GM18870 (cell line): ENCODE measurements around the gene ATP10A.
"Not testable (repeated sequence)": the region's sequence is repeated elsewhere in the genome, so short reads cannot be mapped to it uniquely, and the experiment has no call there.

Experiments
- ATAC-seq: cut with Tn5 transposase; IDR thresholded peaks from one replicate; pipeline ENCODE4 v1.9.1; 2021; ENCODE audit warnings: moderate library complexity; ENCODE audit not compliant: unreplicated experiment

ATP10A gene

DNA sequence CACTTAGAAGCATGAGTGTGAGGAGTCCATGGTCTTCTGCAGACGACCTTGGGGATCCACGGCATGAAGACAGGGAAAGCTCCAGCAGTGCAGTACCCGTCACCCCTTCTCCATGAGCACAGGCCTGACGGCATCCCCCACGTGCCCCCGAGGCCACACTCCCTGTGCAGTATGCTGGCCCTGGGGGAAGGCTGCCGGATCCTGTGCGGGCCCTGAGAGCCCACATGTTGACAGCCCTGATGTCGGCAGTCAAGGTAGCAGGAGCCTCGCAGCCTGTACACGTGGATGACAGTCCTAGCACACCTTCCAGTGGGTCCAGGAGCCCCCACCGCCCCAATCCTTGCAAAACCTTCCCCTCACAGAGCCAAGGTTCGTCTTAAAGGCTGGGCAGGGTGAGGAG lies 195.3 kb downstream of the ATP10A start:
- no peak for ATAC-seq

DNA sequence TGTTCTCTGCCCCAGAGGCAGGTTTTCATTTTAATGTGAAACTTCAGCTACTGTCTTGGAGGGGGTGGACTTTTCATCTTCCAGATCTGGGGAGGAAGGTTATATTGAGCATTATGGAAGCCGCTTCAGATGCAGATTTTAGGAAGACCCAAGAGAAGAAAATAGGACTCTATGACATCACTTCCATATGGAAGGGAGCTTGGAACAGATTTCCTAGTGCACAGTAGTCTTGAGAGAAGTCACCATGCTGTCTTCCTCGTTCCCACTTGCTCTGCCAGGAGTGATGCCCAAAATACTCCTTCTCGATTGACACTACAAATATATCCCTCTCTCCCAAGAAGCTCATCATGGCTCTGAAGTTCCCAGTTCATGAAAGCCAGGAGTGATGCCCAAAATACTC lies 197.2 kb downstream of the ATP10A start:
- ATAC-seq, result no peak

DNA sequence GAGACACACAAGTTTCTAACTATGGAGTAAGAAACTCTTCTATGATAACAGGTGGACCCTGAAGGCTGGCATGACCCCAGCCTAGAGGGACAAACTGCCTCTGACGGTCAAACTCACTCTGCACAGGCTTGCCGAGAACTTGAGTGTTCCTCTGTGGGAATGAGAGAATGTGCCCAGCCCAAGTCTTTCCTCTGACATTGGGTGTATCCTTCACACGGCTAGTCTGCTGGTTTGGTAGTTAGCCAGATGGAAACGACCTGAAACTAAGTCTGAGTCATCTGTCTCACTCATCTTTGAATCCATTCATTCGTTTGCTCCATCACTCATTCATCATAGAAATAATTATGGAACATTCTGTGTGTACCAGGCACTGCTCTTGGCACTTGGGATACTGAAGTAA lies 198.4 kb downstream of the ATP10A start:
- no peak for ATAC-seq

DNA sequence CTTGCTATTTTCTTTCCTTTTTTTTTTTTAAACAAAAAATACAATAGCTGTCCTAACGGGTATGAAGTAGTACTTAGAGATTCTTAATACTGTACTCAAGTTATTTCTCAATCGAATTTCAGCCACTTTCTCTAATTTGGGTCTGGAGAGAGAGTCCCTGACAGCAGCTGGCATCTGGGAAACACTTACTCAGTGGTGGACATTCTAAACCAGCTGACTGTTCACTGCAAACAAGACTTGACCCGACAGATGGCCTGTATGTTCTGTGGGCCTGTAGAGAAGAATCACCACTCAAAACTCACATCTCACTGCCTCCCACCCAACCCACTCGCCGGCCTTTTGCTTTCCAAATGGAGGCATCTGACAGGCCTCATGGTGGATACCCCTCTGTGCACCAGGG lies 199.6 kb downstream of the ATP10A start:
- ATAC-seq, result no peak

DNA sequence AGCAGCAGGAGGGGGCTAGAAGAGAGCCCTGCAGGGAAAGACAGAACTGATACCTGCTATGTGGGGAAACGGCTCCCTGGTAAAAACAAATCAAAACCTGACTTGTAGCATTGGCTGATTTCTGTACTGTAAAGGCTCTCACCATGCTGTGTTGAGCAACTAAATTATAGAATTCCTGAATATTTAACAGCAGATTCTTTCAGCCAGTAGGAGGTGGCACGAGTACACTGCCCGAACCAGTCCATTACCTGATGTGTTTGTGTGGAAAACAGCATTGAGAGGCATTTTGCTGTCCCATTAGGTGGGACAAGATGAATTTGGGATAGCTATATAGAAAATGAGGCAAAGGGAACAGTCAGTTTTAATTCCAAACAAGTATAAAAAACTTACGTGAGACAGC lies 201.2 kb downstream of the ATP10A start:
- no peak for ATAC-seq

DNA sequence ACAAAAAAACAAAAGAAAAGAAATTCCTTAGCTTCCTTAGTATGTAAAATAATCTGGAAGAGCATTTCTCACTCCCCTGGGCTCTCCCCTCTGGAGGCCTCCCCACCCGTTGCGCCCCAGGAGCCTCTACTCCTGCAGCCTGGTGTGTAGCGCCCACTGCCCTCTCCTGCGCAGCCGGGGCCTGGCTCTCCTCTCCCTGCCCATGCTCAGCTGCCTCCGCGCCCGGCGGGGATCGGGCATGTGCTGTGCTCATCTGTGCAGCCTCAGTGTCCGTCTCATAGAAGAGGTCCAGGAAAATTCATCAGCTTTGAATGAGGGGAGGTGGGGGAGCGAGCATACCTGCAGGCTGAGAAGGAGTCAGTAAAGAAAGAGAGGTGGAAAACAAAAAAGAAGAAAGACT lies 203.9 kb downstream of the ATP10A start:
- no peak for ATAC-seq

DNA sequence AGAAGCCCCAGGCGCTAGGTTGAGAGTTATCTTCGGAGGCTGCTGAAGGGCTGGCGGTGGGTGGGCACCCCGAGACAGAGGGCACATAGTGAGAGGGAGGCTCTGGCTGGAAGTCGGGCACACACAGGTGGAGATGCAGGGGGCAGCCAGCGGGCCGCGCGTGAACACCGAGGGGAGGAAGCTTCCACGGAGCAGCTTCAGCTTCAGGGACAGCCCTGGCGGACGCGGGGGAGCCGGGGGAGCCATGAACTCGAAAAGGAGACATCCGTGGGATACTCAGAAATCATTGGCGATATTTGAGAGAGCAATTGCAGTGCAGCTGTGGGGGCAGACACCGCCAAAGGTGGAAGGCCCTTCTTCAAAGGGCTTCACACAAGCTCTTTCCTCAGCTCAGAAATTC lies 204.6 kb downstream of the ATP10A start:
- no peak for ATAC-seq

DNA sequence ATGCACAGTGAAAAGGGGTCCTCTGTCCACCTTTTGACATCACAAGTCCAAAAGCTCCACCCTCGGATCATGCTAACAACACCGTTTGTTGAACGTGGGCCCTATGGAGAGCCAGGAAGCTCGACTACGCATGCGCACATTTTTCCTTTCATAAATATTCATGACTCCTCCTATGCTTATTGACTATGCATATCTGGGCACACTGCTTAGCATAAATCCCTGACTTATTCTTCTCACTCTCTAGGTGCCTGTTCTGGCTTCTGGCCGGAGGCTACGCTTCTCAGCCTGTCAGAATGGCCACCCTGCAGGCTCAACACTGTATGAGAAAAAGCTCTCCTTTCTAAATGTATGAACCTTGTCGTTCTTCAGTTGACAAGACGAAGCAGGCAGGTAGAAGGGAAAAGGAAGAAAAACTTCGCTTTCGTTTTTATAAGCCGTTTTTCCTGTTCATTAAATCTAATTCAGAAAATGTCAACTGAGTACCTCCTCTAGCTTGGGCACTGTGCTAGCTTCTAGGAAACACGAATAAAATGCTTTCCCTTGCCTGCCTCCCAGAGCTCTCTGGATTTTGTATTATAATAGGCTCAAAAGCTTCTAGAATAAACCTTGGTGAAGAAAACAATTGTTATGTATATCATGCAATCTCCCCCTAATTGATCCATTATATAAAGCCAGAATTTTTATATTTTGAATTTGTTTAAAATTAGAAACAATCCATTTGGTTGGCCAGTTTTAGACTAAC lies 207.7 kb downstream of the ATP10A start:
- ATAC-seq, result no peak

DNA sequence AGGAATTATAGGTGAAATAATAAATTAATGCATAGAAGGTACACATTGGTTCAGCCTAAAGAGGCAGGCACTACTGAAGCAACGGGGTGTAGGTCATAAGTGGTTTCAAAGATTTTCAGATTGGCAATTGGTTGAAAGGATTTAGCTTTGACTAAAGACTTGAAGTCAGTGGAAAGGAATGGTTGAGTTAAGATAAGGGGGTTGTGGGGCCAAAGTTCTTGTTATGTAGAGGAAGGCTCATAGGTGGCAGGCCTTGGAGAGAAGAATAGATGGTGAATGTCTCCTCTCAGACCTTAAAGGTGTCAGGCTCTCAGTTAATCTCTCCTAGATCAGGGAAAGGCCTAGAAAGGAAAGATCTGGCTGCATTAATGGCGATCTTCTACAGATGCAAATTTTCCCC lies 209.8 kb downstream of the ATP10A start:
- ATAC-seq, result no peak

DNA sequence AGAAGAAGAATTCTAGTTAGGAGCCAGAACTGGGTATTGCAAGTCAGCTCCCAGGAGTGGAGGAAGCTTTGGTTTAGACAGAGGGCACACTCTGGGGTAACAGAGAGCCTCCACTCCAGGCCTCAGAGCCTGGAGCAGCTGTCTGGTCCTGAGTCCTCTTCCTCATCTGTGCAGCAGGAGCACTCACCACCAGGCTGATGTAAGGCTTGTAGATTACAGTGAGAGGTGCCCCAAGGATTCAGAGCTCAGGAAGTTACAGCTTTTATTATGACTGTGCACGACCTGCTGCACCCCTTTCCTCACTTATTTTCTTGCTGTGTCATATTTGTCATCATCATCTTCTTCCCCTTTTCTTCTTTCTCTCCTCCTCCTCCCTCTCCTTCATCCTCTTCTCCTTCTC lies 210.4 kb downstream of the ATP10A start:
- no peak for ATAC-seq

DNA sequence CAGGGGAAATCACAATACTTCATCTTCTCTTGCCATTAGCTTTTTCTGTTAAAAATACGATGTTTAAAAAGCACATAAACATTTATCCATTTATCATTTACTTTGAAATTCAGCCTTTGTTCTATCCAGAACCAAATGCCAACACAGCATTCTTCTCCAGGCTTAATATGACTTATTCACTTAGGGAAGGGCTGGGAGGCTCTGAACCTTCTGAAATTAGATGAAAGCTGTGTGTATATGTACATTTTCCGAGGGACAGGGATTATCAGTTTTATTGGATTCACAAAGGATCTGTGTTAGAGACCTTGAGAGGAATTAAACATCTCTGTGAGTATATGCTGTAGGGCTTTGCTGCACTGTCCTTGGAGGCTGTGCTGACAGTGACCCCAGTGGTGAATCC lies 213.7 kb downstream of the ATP10A start:
- no peak for ATAC-seq

DNA sequence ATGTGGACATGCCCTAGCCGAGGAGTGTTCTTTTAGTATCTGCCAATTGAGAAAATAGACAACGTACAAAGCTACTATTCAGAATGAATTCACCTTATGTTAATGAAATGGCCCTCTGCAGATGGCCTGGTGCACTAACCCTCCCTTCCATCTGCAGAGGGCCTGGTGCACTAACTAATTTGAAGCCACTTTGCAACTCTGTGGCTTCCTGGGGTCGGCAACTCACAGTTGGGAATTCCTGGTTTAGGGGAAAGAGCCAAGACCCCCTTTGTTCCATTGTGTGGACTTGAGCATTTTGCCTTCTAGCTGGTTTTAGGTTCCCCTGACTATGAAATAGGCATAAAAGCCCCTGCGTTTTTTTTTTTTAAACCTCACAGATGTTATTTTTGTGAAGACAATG lies 220.0 kb downstream of the ATP10A start:
- no peak for ATAC-seq

DNA sequence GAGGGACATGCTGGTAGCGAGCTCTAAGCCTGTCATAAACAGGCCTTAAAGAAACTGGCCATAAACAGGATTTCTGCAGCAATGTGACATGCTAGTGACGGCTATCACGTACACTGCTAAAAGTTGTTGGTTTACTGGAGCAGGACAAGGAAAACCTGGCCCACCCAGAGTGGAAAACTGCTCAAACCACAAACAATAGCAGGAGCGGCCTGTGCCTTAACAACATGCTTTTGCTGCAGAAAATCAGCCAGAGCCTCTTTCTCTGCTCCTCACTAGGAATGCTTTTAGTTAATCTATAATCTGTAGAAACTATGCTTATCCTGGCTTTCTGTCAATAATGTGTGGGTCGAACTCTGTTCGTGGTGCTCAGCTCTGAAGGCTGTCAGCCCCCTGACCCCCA lies 221.4 kb downstream of the ATP10A start:
- no peak for ATAC-seq

DNA sequence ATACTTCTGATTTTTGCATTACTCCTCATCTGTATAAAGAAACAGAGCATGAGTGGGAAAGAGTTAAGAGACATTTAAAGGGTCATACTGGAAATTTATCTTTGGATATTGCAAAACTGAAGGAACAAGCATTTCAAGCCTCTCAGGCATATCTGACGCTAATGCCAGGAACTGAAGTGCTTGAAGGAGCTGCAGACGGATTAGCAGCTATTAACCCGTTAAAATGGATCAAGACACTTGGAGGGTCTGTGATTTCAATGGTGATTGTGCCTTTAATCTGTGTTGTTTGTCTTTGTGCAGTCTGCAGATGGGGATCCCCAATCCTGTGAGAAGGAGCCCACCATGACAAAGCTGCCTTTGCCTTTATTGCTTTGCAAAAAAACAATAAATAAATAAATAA lies 221.8 kb downstream of the ATP10A start:
- no peak for ATAC-seq

DNA sequence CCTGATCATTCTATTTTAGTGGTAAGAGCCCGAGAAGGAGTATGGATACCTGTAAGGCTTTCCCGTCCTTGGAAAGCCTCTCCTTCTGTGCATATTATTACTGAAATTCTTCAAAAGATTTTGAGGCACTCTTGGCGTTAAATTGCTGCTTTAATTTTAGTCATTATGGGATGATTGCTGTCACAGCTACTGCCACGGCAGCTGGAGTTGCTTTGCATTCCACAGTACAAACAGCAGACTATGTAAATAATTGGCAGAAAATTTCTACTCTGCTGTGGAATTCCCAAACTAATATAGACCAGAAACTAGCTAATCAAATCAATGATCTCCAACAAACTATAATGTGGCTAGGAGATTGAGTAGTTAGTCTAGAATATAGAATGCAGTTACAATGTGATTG lies 222.2 kb downstream of the ATP10A start:
- ATAC-seq, result not testable (repeated sequence)

DNA sequence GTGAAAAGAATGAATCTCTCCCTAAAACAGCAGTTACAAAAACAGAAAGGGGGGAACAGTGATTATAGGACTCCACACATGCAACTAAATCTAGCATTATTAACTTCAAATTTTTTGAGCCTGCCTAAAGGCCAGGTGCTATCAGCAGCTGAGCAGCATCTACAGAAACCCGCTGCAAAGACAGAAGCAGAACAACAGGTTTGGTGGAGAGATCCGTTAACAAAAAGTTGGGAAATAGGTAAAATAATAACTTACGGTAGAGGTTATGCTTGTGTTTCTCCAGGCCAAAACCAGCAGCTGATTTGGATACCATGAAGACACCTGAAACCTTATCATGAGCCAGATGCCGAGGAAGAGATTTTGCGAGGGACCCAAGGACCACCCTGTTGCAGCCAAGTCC lies 222.7 kb downstream of the ATP10A start:
- no peak for ATAC-seq

DNA sequence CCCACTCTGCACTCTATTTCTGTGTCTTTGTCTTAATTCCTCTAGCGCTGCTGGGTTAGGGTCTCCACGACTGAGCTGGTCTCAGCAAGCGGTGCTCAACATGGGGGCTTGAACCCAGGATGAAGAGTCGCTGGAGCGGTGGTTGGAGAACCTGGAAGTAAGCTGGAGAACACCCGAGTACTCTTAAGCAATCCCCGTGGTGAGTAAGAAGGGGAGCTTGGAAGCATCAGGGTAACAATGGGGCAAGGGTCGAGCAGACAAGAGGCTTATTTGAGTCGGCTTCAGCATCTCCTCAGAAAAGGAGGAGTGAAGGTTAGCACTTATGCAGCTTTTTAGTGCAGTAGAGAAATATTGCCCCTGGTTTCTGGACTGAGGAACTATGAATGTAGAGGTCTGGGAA lies 226.6 kb downstream of the ATP10A start:
- ATAC-seq, result not testable (repeated sequence)

DNA sequence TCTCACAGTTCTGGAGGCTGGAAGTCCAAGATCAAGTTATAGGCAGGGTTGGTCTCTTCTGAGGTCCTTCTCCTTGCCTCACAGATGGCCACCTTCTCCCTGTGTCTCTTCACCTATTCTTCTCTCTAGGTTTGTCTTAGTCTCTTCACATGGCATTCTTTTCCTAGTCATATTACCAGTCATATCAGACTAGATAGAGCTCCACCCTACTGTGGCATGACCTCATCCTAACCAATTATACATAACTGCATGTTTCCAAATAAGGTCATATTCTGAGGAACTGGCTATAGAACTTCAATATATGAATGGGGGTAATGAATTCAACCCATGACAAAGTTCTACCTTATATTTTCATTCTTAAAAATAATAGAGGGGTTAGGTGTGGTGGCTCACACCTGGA lies 227.9 kb downstream of the ATP10A start:
- ATAC-seq, result no peak

DNA sequence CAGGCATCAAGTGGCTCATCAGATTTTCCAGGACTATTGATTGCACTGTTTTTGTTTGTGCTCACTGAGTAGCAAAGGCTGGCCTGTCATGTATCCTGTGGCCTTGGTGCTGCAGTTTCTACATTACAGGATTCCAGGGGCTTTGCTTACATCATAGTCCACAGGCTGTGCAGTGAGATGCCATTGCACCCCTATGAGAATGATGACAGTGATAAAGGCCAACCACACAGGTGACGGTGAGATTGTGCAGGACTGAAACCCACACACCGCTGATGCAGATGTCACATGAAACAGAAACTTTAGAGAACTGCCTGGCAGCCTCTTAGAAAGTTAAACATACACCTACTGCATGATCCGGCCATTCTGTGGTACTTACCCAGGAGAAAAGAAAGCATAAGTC lies 229.3 kb downstream of the ATP10A start:
- ATAC-seq, result no peak

DNA sequence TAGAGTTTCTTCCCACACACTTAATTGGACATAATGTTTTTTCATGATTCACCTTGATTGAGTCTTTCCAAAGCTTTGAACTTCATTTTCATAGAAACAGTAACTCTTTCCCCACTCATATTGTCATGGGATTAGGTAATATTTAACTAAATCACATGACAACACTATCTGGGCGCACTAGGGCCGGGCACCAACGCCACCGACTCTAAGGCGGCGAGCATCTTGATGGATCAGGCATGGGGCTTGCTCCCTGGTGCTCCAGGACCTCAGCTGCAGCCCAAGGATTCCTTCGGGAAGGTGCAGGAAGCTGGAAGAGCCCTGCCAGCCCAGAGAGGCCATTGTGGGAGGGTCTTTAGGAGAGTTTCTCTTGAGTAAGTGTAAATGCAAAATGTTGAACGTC lies 231.2 kb downstream of the ATP10A start:
- ATAC-seq, result no peak
